Activated naive CD4-positive, alpha-beta T cell treated with anti-CD3 and anti-CD28 coated beads, Interleukin-2, amount 50 U/mL, for 72 hours (primary cell): ENCODE measurements around the gene TBC1D4. TPM values are rescaled to one million over a fixed set of nuclear protein-coding genes. Genes with fewer than 3 reads are reported as not detected.

Source experiments
- ATAC-seq, 2 donors: fragments of 150-1000 bp; cut with Tn5 transposase; 2 replicates each; pipeline ENCODE4 v1.10.0; 2021; ENCODE audit warnings: mild to moderate bottlenecking in 2 of 2, moderate library complexity in 2 of 2
- DNase-seq, 2 donors: peaks; one replicate each; pipeline ENCODE4 v3.0.0; 2021 to 2022; ENCODE audit warnings: low spot score in 2 of 2
- H3K27ac Mint-ChIP-seq, 2 donors: one replicate each; pipeline ENCODE4 v1.8.0; 2022; ENCODE audit warnings: mild to moderate bottlenecking in 2 of 2, mixed read lengths in 2 of 2
- H3K36me3 Mint-ChIP-seq, 2 donors: one replicate each; pipeline ENCODE4 v1.8.0; 2022; ENCODE audit warnings: mixed read lengths in 2 of 2
- H3K9me3 Mint-ChIP-seq, 2 donors: one replicate each; pipeline ENCODE4 v1.8.0; 2022; ENCODE audit warnings: mixed read lengths in 2 of 2
- total RNA-seq, 2 donors: library from RNA; stranded (reverse); gene quantifications; one replicate each; pipeline ENCODE4 v1.2.3, GENCODE V29; 2022

TBC1D4 gene
- total RNA-seq, 2 donors from 2014 or later: 29.6 to 30.5 TPM

- ATAC-seq: peak in 1 of 2 donors; percentile 28
- Mint-ChIP-seq H3K9me3 (peaks cover 0 to 12% of the 10 kb centered on the region in 2 donors), H3K27ac (no peak overlapping the region), H3K36me3 (no peaks in the 10 kb centered on the region)
- DNase-seq: no peak
Observed at GRCh38 chr13:75393839-75394520, 88.0 kb downstream of the TBC1D4 start.

GRCh38 chr13:75391432-75392100 is 90.4 kb downstream of the TBC1D4 start:
- peak in 1 of 2 donors; percentile 30 for ATAC-seq
- DNase-seq: no peak
- H3K27ac Mint-ChIP-seq: no peak overlapping the region
- H3K9me3 Mint-ChIP-seq: no peaks in the 10 kb centered on the region
- no peaks in the 10 kb centered on the region for H3K36me3 Mint-ChIP-seq

- no peaks in the 10 kb centered on the region for H3K9me3 Mint-ChIP-seq
- no peak for ATAC-seq
- DNase-seq: no peak
- H3K27ac Mint-ChIP-seq: no peak overlapping the region
- no peaks in the 10 kb centered on the region for H3K36me3 Mint-ChIP-seq
Observed at GRCh38 chr13:75390229-75390628, 91.7 kb downstream of the TBC1D4 start.

GRCh38 chr13:75385708-75386083 is 96.3 kb downstream of the TBC1D4 start:
- ATAC-seq (peak; percentile 55 to 97), DNase-seq (no peak)
- H3K27ac Mint-ChIP-seq: no peak overlapping the region
- H3K9me3 Mint-ChIP-seq: no peaks in the 10 kb centered on the region
- no peaks in the 10 kb centered on the region for H3K36me3 Mint-ChIP-seq

- no peak for DNase-seq
- no peak overlapping the region for H3K27ac Mint-ChIP-seq
- peak in 1 of 2 donors; percentile 29 for ATAC-seq
- no peaks in the 10 kb centered on the region for H3K36me3 Mint-ChIP-seq
- H3K9me3 Mint-ChIP-seq: no peaks in the 10 kb centered on the region
Observed at GRCh38 chr13:75384879-75385707, 96.9 kb downstream of the TBC1D4 start.

- ATAC-seq (no peak), DNase-seq (no peak)
- Mint-ChIP-seq H3K36me3 (no peaks in the 10 kb centered on the region), H3K9me3 (no peaks in the 10 kb centered on the region), H3K27ac (no peak overlapping the region)
Observed at GRCh38 chr13:75383064-75383715, 98.8 kb downstream of the TBC1D4 start.

- Mint-ChIP-seq H3K27ac (no peak overlapping the region), H3K9me3 (no peaks in the 10 kb centered on the region), H3K36me3 (no peaks in the 10 kb centered on the region)
- DNase-seq (no peak), ATAC-seq (no peak)
Observed at GRCh38 chr13:75378301-75378700, 103.7 kb downstream of the TBC1D4 start.

GRCh38 chr13:75376792-75377402 is 105.1 kb downstream of the TBC1D4 start:
- Mint-ChIP-seq H3K27ac (no peak overlapping the region), H3K36me3 (no peaks in the 10 kb centered on the region), H3K9me3 (no peaks in the 10 kb centered on the region)
- no peak for ATAC-seq
- DNase-seq: no peak

GRCh38 chr13:75375329-75375728 is 106.6 kb downstream of the TBC1D4 start:
- no peak overlapping the region for H3K27ac Mint-ChIP-seq
- ATAC-seq: no peak
- no peaks in the 10 kb centered on the region for H3K9me3 Mint-ChIP-seq

GRCh38 chr13:75373988-75374387 is 108.0 kb downstream of the TBC1D4 start:
- H3K27ac Mint-ChIP-seq: no peak overlapping the region
- H3K36me3 Mint-ChIP-seq: no peaks in the 10 kb centered on the region
- H3K9me3 Mint-ChIP-seq: no peaks in the 10 kb centered on the region
- DNase-seq (no peak), ATAC-seq (no peak)

More at GRCh38 chr13:75375329-75375728, 106.6 kb downstream of the TBC1D4 start:
- H3K36me3 Mint-ChIP-seq: no peaks in the 10 kb centered on the region
- no peak for DNase-seq

- no peak for ATAC-seq
- H3K27ac Mint-ChIP-seq: no peak overlapping the region
Observed at GRCh38 chr13:75372923-75373841, 108.8 kb downstream of the TBC1D4 start.

GRCh38 chr13:75372517-75372916 is 109.5 kb downstream of the TBC1D4 start:
- peak; percentile 54 to 61 for ATAC-seq
- Mint-ChIP-seq H3K9me3 (no peaks in the 10 kb centered on the region), H3K36me3 (no peaks in the 10 kb centered on the region), H3K27ac (no peak overlapping the region)
- no peak for DNase-seq

More at GRCh38 chr13:75372923-75373841, 108.8 kb downstream of the TBC1D4 start:
- DNase-seq: no peak
- Mint-ChIP-seq H3K36me3 (no peaks in the 10 kb centered on the region), H3K9me3 (no peaks in the 10 kb centered on the region)

GRCh38 chr13:75371203-75371602 is 110.8 kb downstream of the TBC1D4 start:
- H3K27ac Mint-ChIP-seq: no peak overlapping the region
- ATAC-seq (no peak), DNase-seq (no peak)
- no peaks in the 10 kb centered on the region for H3K36me3 Mint-ChIP-seq
- H3K9me3 Mint-ChIP-seq: no peaks in the 10 kb centered on the region

GRCh38 chr13:75370774-75371173 is 111.2 kb downstream of the TBC1D4 start:
- Mint-ChIP-seq H3K36me3 (no peaks in the 10 kb centered on the region), H3K27ac (no peak overlapping the region), H3K9me3 (no peaks in the 10 kb centered on the region)
- no peak for ATAC-seq
- DNase-seq: no peak

GRCh38 chr13:75369981-75370380 is 112.0 kb downstream of the TBC1D4 start:
- H3K36me3 Mint-ChIP-seq: no peaks in the 10 kb centered on the region
- no peak for DNase-seq
- no peak for ATAC-seq
- H3K9me3 Mint-ChIP-seq: no peaks in the 10 kb centered on the region
- H3K27ac Mint-ChIP-seq: no peak overlapping the region
